A549 (cell line): ENCODE data around the gene RNF34.

Source experiments
- CEBPB ChIP-seq, 2 experiments: fragments of >200 bp in 1 of 2; sonication (Bioruptor Twin) in 1 of 2; formaldehyde crosslinking in 1 of 2; IDR thresholded peaks; 2 replicates each; pipeline ENCODE4 v1.6.1; 2012 to 2016
- CHD2 ChIP-seq: fragments of 150-350 bp; IDR thresholded peaks from 2 replicates; pipeline ENCODE4 v1.6.1; 2014; ENCODE audit warnings: low read length; ENCODE audit not compliant: partially characterized antibody
- CTCF ChIP-seq: fragments of >200 bp; sonication (Bioruptor Twin); formaldehyde crosslinking; IDR thresholded peaks from 3 replicates; pipeline ENCODE4 v1.5.1; 2016
- EP300 ChIP-seq, 2 experiments: fragments of >200 bp; sonication (Bioruptor Twin); formaldehyde crosslinking; IDR thresholded peaks; 2 replicates in 1 of 2; 3 replicates in 1 of 2; pipeline ENCODE4 v1.6.1; 2016 to 2017
- POLR2A ChIP-seq: IDR thresholded peaks from 2 replicates; pipeline ENCODE4 v1.6.1; 2012; ENCODE audit warnings: mild to moderate bottlenecking, low read length
- RAD21 ChIP-seq, 2 experiments: fragments of >200 bp in 1 of 2; sonication (Bioruptor Twin) in 1 of 2; formaldehyde crosslinking in 1 of 2; IDR thresholded peaks in 1 of 2; conservative IDR thresholded peaks in 1 of 2; 2 replicates in 1 of 2; 3 replicates in 1 of 2; pipeline ENCODE4 v1.6.1; 2012 to 2018; ENCODE audit warnings: inconsistent platforms in 1 of 2
- SMC3 ChIP-seq: fragments of >200 bp; sonication (Bioruptor Twin); formaldehyde crosslinking; IDR thresholded peaks from 3 replicates; pipeline ENCODE4 v1.6.1; 2018; ENCODE audit warnings: inconsistent platforms
- USF2 ChIP-seq: fragments of 450-650 bp; IDR thresholded peaks from 2 replicates; pipeline ENCODE4 v1.6.1; 2014; ENCODE audit warnings: antibody characterized with exemption
- ZFP36 ChIP-seq: fragments of 450-650 bp; IDR thresholded peaks from 2 replicates; pipeline ENCODE4 v1.6.1; 2014; ENCODE audit warnings: borderline replicate concordance; ENCODE audit not compliant: partially characterized antibody

GRCh38 chr12:121438905-121439304, 39.0 kb downstream of the RNF34 start:
- no peak for TF ChIP-seq CTCF
- TF ChIP-seq CEBPB (IDR thresholded peaks at IDR 0.05) = no peak
- no peak for TF ChIP-seq EP300 (IDR thresholded peaks at IDR 0.05)
- TF ChIP-seq POLR2A = no peak
- no peak for TF ChIP-seq CHD2
- no peak for TF ChIP-seq USF2
- no peak for TF ChIP-seq RAD21 (conservative IDR thresholded peaks at IDR 0.05 in 1 of 2, IDR thresholded peaks at IDR 0.05 in 1 of 2)
- TF ChIP-seq ZFP36 = no peak
- no peak for TF ChIP-seq SMC3
